Tibial nerve (tissue), 4 donors: ENCODE results near the gene CCT5. TPM values are rescaled to one million over a fixed set of nuclear protein-coding genes. Genes with fewer than 3 reads are reported as not detected.

Experiments used
- DNase-seq, 2 donors: peaks; one replicate each; pipeline ENCODE4 v3.0.0-alpha.2; 2019; ENCODE audit warnings: low spot score in 2 of 2
- H3K27ac ChIP-seq, 4 donors: fragments of 200-600 bp; sonication (generic) in 3 of 4; one replicate each; pipeline ENCODE4 v1.5.1; 2017 to 2019; ENCODE audit warnings: mild to moderate bottlenecking in 1 of 4
- H3K27me3 ChIP-seq, 2 donors: fragments of 200-600 bp; sonication (generic) in 1 of 2; one replicate each; pipeline versions ENCODE4 v1.5.1 to v1.6.0; 2017 to 2019
- H3K36me3 ChIP-seq, 3 donors: fragments of 200-600 bp; sonication (generic); one replicate each; pipeline ENCODE4 v1.5.1; 2018 to 2019
- H3K4me1 ChIP-seq, 4 donors: fragments of 200-600 bp; sonication (generic) in 3 of 4; one replicate each; pipeline ENCODE4 v1.5.1; 2017 to 2019
- H3K4me3 ChIP-seq, 4 donors: fragments of 200-600 bp; sonication (generic) in 3 of 4; one replicate each; pipeline ENCODE4 v1.5.1; 2017 to 2019; ENCODE audit warnings: mild to moderate bottlenecking in 1 of 4, moderate library complexity in 1 of 4
- H3K9me3 ChIP-seq, 4 donors: fragments of 200-600 bp; sonication (generic) in 3 of 4; one replicate each; pipeline ENCODE4 v1.5.1; 2017 to 2019
- CTCF ChIP-seq, 5 experiments: fragments of 200-600 bp in 3 of 5; fragments of 450-650 bp in 2 of 5; sonication (generic) in 3 of 5; IDR thresholded peaks; one replicate each; pipeline ENCODE4 v1.5.1; 2016 to 2019; ENCODE audit warnings: antibody characterized with exemption in 5 of 5, mild to moderate bottlenecking in 3 of 5, moderate library complexity in 2 of 5
- EP300 ChIP-seq, 2 donors: sonication (generic); formaldehyde crosslinking; IDR thresholded peaks; one replicate each; pipeline ENCODE4 v1.6.1; 2017; ENCODE audit warnings: antibody characterized with exemption in 2 of 2, mild to moderate bottlenecking in 1 of 2
- POLR2A ChIP-seq, 2 donors: fragments of 450-650 bp; IDR thresholded peaks; one replicate each; pipeline ENCODE4 v1.6.1; 2017; ENCODE audit warnings: antibody characterized with exemption in 2 of 2, mild to moderate bottlenecking in 2 of 2, moderate library complexity in 2 of 2
- WGBS, 2 donors: methylation state at CpG; one replicate each; pipeline ENCODE4 v1.1.5; 2018; 5-methylcytosine and 5-hydroxymethylcytosine counted together
- total RNA-seq, 4 donors: library from RNA; depleted of rRNA; stranded (reverse); fragments of >200 nt; gene quantifications; one replicate each; pipeline ENCODE4 v1.1.0, GENCODE V29; 2016

The CCT5 gene
- total RNA-seq, 4 donors from 2014 or later, result 102 to 152 (median 120) TPM

GRCh38 chr5:10220248-10220647, 29.8 kb upstream of the CCT5 start:
- WGBS, 2 donors, result 56 to 69% methylated on average over 8 of the region's 8 CpGs

DNA sequence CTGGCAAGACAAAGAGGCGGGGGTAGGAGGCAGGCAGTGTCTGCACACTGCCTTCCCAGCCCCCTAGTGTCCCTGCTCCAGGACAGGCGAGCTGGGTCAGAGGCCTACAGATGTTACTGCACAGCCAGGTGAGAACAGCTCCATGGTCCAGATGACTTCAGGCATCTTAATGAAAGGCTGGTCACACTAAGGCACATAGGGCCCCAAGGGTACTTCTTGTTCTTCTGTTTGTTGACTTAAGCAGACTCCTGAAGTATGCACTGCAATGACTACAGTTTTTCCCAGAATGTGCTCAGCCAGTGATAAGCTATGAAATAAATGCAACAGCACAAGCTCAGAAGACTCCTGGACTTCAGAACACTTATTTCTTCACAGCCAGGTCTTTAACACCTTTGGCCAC, 27.8 kb upstream of the CCT5 start:
- no peak overlapping the region for H3K27ac ChIP-seq
- DNase-seq, result no peak
- H3K36me3 ChIP-seq, result peaks cover 0 to 55% (median 0%) of the 10 kb centered on the region in 3 donors
- 90 to 100% methylated on average over 2 of the region's 2 CpGs for WGBS, 2 donors
- H3K27me3 ChIP-seq, result no peaks in the 10 kb centered on the region
- H3K4me1 ChIP-seq, result no peaks in the 10 kb centered on the region
- peaks cover 0 to 13% (median 0%) of the 10 kb centered on the region in 4 donors for H3K9me3 ChIP-seq
- H3K4me3 ChIP-seq, result no peak overlapping the region
- TF ChIP-seq EP300 (IDR thresholded peaks at IDR 0.05), result no peak
- TF ChIP-seq POLR2A (IDR thresholded peaks at IDR 0.05), result no peak
- no peak for TF ChIP-seq CTCF (IDR thresholded peaks at IDR 0.05)

More at GRCh38 chr5:10220248-10220647, 29.8 kb upstream of the CCT5 start:
- no peak for DNase-seq
- Histone ChIP-seq H3K27me3 (no peaks in the 10 kb centered on the region), H3K36me3 (peaks cover 0 to 34% (median 0%) of the 10 kb centered on the region in 3 donors), H3K4me3 (no peak overlapping the region), H3K4me1 (no peaks in the 10 kb centered on the region), H3K9me3 (peaks cover 0 to 9% (median 0%) of the 10 kb centered on the region in 4 donors), H3K27ac (no peak overlapping the region)
- TF ChIP-seq CTCF (IDR thresholded peaks at IDR 0.05) (no peak), POLR2A (IDR thresholded peaks at IDR 0.05) (no peak), EP300 (IDR thresholded peaks at IDR 0.05) (no peak)

GRCh38 chr5:10227379-10227778, 22.7 kb upstream of the CCT5 start:
- peaks cover 0 to 13% (median 0%) of the 10 kb centered on the region in 4 donors for H3K9me3 ChIP-seq
- no peak for DNase-seq
- TF ChIP-seq EP300 (IDR thresholded peaks at IDR 0.05) (no peak), CTCF (IDR thresholded peaks at IDR 0.05) (no peak), POLR2A (IDR thresholded peaks at IDR 0.05) (no peak)
- no peak overlapping the region for H3K4me3 ChIP-seq
- peaks cover 0 to 54% (median 0%) of the 10 kb centered on the region in 3 donors for H3K36me3 ChIP-seq
- H3K4me1 ChIP-seq, result no peaks in the 10 kb centered on the region
- H3K27me3 ChIP-seq, result no peaks in the 10 kb centered on the region
- 80 to 85% methylated on average over 7 of the region's 7 CpGs for WGBS, 2 donors
- H3K27ac ChIP-seq, result no peak overlapping the region

DNA sequence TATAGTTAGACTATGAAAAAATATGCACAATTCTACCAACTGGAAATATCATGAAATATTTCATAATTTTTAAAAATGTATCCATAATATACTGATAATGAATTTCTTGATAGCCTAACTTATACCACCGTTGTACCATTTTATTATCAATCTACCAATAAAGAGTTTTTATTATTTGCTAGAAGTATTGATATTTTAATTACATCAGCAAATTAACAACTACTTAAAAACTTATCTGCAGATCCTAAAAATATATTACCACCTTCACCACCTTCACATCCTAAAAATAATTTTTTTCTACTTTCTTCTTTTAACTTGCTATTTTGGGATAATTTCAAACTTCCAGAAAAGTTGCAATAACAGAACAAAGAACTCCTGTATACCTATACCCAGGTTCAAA, 21.8 kb upstream of the CCT5 start:
- TF ChIP-seq POLR2A (IDR thresholded peaks at IDR 0.05) (no peak), EP300 (IDR thresholded peaks at IDR 0.05) (no peak), CTCF (IDR thresholded peaks at IDR 0.05) (no peak)
- Histone ChIP-seq H3K4me3 (no peak overlapping the region), H3K4me1 (no peaks in the 10 kb centered on the region), H3K27me3 (no peaks in the 10 kb centered on the region), H3K27ac (no peak overlapping the region), H3K9me3 (peaks cover 0 to 13% (median 0%) of the 10 kb centered on the region in 4 donors), H3K36me3 (peaks cover 0 to 56% (median 0%) of the 10 kb centered on the region in 3 donors)
- WGBS, 2 donors, result 94 to 100% methylated on average over 1 of the region's 1 CpG
- no peak for DNase-seq

- no peaks in the 10 kb centered on the region for H3K27me3 ChIP-seq
- no peak for TF ChIP-seq POLR2A (IDR thresholded peaks at IDR 0.05)
- no peak for TF ChIP-seq EP300 (IDR thresholded peaks at IDR 0.05)
- no peak for TF ChIP-seq CTCF (IDR thresholded peaks at IDR 0.05)
- 84 to 90% methylated on average over 11 of the region's 11 CpGs for WGBS, 2 donors
Measured at GRCh38 chr5:10229306-10230048, 20.6 kb upstream of the CCT5 start.

More at GRCh38 chr5:10229306-10230048, 20.6 kb upstream of the CCT5 start:
- peaks cover 0 to 51% (median 0%) of the 10 kb centered on the region in 3 donors for H3K36me3 ChIP-seq
- no peak overlapping the region for H3K4me3 ChIP-seq
- no peak overlapping the region for H3K27ac ChIP-seq
- peaks cover 0 to 9% (median 0%) of the 10 kb centered on the region in 4 donors for H3K9me3 ChIP-seq
- no peaks in the 10 kb centered on the region for H3K4me1 ChIP-seq
- DNase-seq, result no peak
